HEK293 (cell line): Measurements from ENCODE around the gene MTCL3.

Experiments used
- BCL11A ChIP-seq: fragments of 450-650 bp; formaldehyde crosslinking; IDR thresholded peaks from 2 replicates; pipeline ENCODE4 v1.5.1; 2016; ENCODE audit warnings: low read depth, missing biosample characterization, missing genetic modification characterization
- GFI1B ChIP-seq: fragments of 450-650 bp; formaldehyde crosslinking; IDR thresholded peaks from 2 replicates; pipeline ENCODE4 v1.5.1; 2016; ENCODE audit warnings: missing biosample characterization, missing genetic modification characterization
- PRDM1 ChIP-seq: fragments of 450-650 bp; formaldehyde crosslinking; IDR thresholded peaks from 2 replicates; pipeline ENCODE4; 2016; ENCODE audit warnings: missing biosample characterization, missing genetic modification characterization
- SALL2 ChIP-seq: fragments of 450-650 bp; formaldehyde crosslinking; IDR thresholded peaks from 2 replicates; pipeline ENCODE4 v1.5.0; 2017; ENCODE audit warnings: missing biosample characterization, mild to moderate bottlenecking, missing genetic modification characterization, borderline replicate concordance
- WT1 ChIP-seq: fragments of 450-650 bp; formaldehyde crosslinking; IDR thresholded peaks from 2 replicates; pipeline ENCODE4 v1.5.1; 2016; ENCODE audit warnings: missing biosample characterization, missing genetic modification characterization
- YY1 ChIP-seq: fragments of 450-650 bp; formaldehyde crosslinking; IDR thresholded peaks from 2 replicates; pipeline ENCODE4 v1.5.1; 2018; ENCODE audit warnings: missing biosample characterization, missing genetic modification characterization
- ZBTB48 ChIP-seq: fragments of 450-650 bp; formaldehyde crosslinking; IDR thresholded peaks from 2 replicates; pipeline ENCODE4 v1.5.1; 2016; ENCODE audit warnings: missing biosample characterization, missing genetic modification characterization
- ZBTB8A ChIP-seq: fragments of 450-650 bp; formaldehyde crosslinking; IDR thresholded peaks from 2 replicates; pipeline ENCODE4 v1.5.1; 2016; ENCODE audit warnings: missing biosample characterization, missing genetic modification characterization
- ZFP69B ChIP-seq: fragments of 450-650 bp; formaldehyde crosslinking; IDR thresholded peaks from 2 replicates; pipeline ENCODE4 v1.5.1; 2016; ENCODE audit warnings: missing biosample characterization, missing genetic modification characterization
- ZNF10 ChIP-seq: fragments of 450-650 bp; formaldehyde crosslinking; IDR thresholded peaks from 2 replicates; pipeline ENCODE4 v1.5.1; 2017; ENCODE audit warnings: missing biosample characterization, missing genetic modification characterization
- ZNF23 ChIP-seq: fragments of 450-650 bp; formaldehyde crosslinking; IDR thresholded peaks from 2 replicates; pipeline ENCODE4 v1.5.1; 2016; ENCODE audit warnings: missing biosample characterization, missing genetic modification characterization, borderline replicate concordance
- ZNF266 ChIP-seq: fragments of 450-650 bp; formaldehyde crosslinking; IDR thresholded peaks from 2 replicates; pipeline ENCODE4 v1.5.1; 2016; ENCODE audit warnings: missing biosample characterization, missing genetic modification characterization, low read depth
- ZNF292 ChIP-seq: fragments of 450-650 bp; formaldehyde crosslinking; IDR thresholded peaks from 2 replicates; pipeline ENCODE4 v1.5.1; 2016; ENCODE audit warnings: low read depth, missing biosample characterization, missing genetic modification characterization, borderline replicate concordance
- ZNF433 ChIP-seq: fragments of 450-650 bp; formaldehyde crosslinking; IDR thresholded peaks from 2 replicates; pipeline ENCODE4 v1.5.1; 2016; ENCODE audit warnings: missing biosample characterization, missing genetic modification characterization, low read depth
- ZNF501 ChIP-seq: fragments of 450-650 bp; formaldehyde crosslinking; IDR thresholded peaks from 2 replicates; pipeline ENCODE4 v1.5.1; 2016; ENCODE audit warnings: missing biosample characterization, missing genetic modification characterization
- ZNF510 ChIP-seq: fragments of 450-650 bp; formaldehyde crosslinking; IDR thresholded peaks from 2 replicates; pipeline ENCODE4 v1.5.1; 2018; ENCODE audit warnings: mild to moderate bottlenecking, missing genetic modification characterization, missing biosample characterization; ENCODE audit not compliant: insufficient replicate concordance
- ZNF530 ChIP-seq: fragments of 450-650 bp; formaldehyde crosslinking; IDR thresholded peaks from 2 replicates; pipeline ENCODE4 v1.5.1; 2016; ENCODE audit warnings: low read depth, missing biosample characterization, missing genetic modification characterization
- ZNF76 ChIP-seq: fragments of 450-650 bp; formaldehyde crosslinking; IDR thresholded peaks from 2 replicates; pipeline ENCODE4; 2016; ENCODE audit warnings: low read depth, missing biosample characterization, missing genetic modification characterization, borderline replicate concordance
- ZSCAN23 ChIP-seq: fragments of 450-650 bp; formaldehyde crosslinking; IDR thresholded peaks from 2 replicates; pipeline ENCODE4 v1.5.1; 2016; ENCODE audit warnings: missing biosample characterization, missing genetic modification characterization
- ZXDB ChIP-seq: fragments of 450-650 bp; formaldehyde crosslinking; IDR thresholded peaks from 2 replicates; pipeline ENCODE4 v1.5.1; 2016; ENCODE audit warnings: missing biosample characterization, missing genetic modification characterization
- TF ChIP-seq, protein P1 (sequence below): fragments of 450-650 bp; formaldehyde crosslinking; IDR thresholded peaks from 2 replicates; pipeline ENCODE4 v1.5.1; 2016; ENCODE audit warnings: missing biosample characterization, missing genetic modification characterization
- TF ChIP-seq, protein P2 (sequence below): fragments of 450-650 bp; formaldehyde crosslinking; IDR thresholded peaks from 2 replicates; pipeline ENCODE4 v1.5.1; 2016; ENCODE audit warnings: missing biosample characterization, missing genetic modification characterization, low read depth
- TF ChIP-seq, protein P3 (sequence below): fragments of 450-650 bp; formaldehyde crosslinking; IDR thresholded peaks from 2 replicates; pipeline ENCODE4 v1.5.1; 2016; ENCODE audit warnings: missing biosample characterization, missing genetic modification characterization, low read depth
- TF ChIP-seq, protein P4 (sequence below): fragments of 450-650 bp; formaldehyde crosslinking; IDR thresholded peaks from 2 replicates; pipeline ENCODE4 v1.5.1; 2017; ENCODE audit warnings: missing biosample characterization, missing genetic modification characterization
- TF ChIP-seq, protein P5 (sequence below): fragments of 450-650 bp; IDR thresholded peaks from 2 replicates; pipeline ENCODE4 v1.5.1; 2018; ENCODE audit warnings: missing biosample characterization, missing genetic modification characterization
- TF ChIP-seq, protein P6 (sequence below): fragments of 450-650 bp; formaldehyde crosslinking; IDR thresholded peaks from 2 replicates; pipeline ENCODE4 v1.5.1; 2017; ENCODE audit warnings: missing biosample characterization, missing genetic modification characterization
- TF ChIP-seq, protein P7 (sequence below): fragments of 450-650 bp; IDR thresholded peaks from 2 replicates; pipeline ENCODE4 v1.5.1; 2018; ENCODE audit warnings: missing biosample characterization, mild to moderate bottlenecking, missing genetic modification characterization

MTCL3 gene

DNA sequence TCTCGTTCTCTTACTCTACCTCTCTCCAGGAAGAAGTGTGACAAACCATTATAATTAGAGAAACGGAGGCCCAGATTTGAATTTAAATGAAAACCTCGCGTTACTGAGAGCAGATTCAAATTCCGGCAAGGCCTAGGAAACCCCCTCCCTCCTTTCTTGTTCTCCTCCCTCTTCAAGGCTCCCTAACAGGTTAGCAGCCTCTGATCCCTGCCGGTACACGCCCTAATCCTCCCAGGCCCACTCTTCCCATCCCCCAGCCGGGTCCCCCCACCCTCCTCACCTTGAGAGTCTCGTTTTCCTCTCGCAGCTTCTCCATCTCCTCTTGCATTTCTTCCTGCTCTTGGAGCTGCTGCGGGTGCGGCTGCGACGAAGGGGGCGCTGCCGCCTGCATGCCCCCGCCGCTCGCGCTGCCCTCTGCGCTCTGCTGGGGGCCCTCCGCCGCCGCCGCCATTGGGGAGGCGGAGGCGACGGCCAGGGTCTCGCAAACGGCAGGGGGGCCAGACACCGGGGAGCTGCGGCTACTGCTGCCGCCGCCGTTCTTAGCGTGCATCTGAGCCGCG, 3.8 kb downstream of the MTCL3 start (continued):
- 0 out of 2 replicates have a peak, but pooled peaks have one; percentile 13 for TF ChIP-seq WT1
- TF ChIP-seq ZFP69B (tag by site-specific recombination), result no peak
- TF ChIP-seq ZNF10 (tag by site-specific recombination), result no peak
- no peak for TF ChIP-seq ZNF501
- peak; percentile 47; the same call in 1 of the 2 replicates for TF ChIP-seq ZBTB48 (tag by site-specific recombination)
- no peak for TF ChIP-seq ZNF433 (tag by site-specific recombination)
- TF ChIP-seq ZBTB8A (tag by site-specific recombination), result peak; percentile 65
- no peak for TF ChIP-seq ZNF530 (tag by site-specific recombination)
- no peak for TF ChIP-seq SALL2 (tag by site-specific recombination)
- TF ChIP-seq ZSCAN23, result no peak
- no peak for TF ChIP-seq ZXDB
- TF ChIP-seq ZNF510 (tag by site-specific recombination), result no peak
- TF ChIP-seq, protein P1, sequence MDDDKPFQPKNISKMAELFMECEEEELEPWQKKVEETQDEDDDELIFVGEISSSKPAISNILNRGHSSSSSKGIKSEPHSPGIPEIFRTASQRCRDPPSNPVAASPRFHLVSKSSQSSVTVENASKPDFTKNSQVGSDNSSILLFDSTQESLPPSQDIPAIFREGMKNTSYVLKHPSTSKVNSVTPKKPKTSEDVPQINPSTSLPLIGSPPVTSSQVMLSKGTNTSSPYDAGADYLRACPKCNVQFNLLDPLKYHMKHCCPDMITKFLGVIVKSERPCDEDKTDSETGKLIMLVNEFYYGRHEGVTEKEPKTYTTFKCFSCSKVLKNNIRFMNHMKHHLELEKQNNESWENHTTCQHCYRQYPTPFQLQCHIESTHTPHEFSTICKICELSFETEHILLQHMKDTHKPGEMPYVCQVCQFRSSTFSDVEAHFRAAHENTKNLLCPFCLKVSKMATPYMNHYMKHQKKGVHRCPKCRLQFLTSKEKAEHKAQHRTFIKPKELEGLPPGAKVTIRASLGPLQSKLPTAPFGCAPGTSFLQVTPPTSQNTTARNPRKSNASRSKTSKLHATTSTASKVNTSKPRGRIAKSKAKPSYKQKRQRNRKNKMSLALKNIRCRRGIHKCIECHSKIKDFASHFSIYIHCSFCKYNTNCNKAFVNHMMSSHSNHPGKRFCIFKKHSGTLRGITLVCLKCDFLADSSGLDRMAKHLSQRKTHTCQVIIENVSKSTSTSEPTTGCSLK, result no peak
- TF ChIP-seq, protein P2, sequence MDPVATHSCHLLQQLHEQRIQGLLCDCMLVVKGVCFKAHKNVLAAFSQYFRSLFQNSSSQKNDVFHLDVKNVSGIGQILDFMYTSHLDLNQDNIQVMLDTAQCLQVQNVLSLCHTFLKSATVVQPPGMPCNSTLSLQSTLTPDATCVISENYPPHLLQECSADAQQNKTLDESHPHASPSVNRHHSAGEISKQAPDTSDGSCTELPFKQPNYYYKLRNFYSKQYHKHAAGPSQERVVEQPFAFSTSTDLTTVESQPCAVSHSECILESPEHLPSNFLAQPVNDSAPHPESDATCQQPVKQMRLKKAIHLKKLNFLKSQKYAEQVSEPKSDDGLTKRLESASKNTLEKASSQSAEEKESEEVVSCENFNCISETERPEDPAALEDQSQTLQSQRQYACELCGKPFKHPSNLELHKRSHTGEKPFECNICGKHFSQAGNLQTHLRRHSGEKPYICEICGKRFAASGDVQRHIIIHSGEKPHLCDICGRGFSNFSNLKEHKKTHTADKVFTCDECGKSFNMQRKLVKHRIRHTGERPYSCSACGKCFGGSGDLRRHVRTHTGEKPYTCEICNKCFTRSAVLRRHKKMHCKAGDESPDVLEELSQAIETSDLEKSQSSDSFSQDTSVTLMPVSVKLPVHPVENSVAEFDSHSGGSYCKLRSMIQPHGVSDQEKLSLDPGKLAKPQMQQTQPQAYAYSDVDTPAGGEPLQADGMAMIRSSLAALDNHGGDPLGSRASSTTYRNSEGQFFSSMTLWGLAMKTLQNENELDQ (tag by site-specific recombination), result no peak
- TF ChIP-seq, protein P3, sequence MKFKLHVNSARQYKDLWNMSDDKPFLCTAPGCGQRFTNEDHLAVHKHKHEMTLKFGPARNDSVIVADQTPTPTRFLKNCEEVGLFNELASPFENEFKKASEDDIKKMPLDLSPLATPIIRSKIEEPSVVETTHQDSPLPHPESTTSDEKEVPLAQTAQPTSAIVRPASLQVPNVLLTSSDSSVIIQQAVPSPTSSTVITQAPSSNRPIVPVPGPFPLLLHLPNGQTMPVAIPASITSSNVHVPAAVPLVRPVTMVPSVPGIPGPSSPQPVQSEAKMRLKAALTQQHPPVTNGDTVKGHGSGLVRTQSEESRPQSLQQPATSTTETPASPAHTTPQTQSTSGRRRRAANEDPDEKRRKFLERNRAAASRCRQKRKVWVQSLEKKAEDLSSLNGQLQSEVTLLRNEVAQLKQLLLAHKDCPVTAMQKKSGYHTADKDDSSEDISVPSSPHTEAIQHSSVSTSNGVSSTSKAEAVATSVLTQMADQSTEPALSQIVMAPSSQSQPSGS (tag by site-specific recombination), result no peak
- TF ChIP-seq, protein P4, sequence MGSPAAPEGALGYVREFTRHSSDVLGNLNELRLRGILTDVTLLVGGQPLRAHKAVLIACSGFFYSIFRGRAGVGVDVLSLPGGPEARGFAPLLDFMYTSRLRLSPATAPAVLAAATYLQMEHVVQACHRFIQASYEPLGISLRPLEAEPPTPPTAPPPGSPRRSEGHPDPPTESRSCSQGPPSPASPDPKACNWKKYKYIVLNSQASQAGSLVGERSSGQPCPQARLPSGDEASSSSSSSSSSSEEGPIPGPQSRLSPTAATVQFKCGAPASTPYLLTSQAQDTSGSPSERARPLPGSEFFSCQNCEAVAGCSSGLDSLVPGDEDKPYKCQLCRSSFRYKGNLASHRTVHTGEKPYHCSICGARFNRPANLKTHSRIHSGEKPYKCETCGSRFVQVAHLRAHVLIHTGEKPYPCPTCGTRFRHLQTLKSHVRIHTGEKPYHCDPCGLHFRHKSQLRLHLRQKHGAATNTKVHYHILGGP (tag by site-specific recombination), result no peak
- TF ChIP-seq, protein P5, sequence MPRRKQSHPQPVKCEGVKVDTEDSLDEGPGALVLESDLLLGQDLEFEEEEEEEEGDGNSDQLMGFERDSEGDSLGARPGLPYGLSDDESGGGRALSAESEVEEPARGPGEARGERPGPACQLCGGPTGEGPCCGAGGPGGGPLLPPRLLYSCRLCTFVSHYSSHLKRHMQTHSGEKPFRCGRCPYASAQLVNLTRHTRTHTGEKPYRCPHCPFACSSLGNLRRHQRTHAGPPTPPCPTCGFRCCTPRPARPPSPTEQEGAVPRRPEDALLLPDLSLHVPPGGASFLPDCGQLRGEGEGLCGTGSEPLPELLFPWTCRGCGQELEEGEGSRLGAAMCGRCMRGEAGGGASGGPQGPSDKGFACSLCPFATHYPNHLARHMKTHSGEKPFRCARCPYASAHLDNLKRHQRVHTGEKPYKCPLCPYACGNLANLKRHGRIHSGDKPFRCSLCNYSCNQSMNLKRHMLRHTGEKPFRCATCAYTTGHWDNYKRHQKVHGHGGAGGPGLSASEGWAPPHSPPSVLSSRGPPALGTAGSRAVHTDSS (tag by site-specific recombination), result no peak
- no peak for TF ChIP-seq ZNF266
- TF ChIP-seq BCL11A, result no peak
- TF ChIP-seq, protein P6, sequence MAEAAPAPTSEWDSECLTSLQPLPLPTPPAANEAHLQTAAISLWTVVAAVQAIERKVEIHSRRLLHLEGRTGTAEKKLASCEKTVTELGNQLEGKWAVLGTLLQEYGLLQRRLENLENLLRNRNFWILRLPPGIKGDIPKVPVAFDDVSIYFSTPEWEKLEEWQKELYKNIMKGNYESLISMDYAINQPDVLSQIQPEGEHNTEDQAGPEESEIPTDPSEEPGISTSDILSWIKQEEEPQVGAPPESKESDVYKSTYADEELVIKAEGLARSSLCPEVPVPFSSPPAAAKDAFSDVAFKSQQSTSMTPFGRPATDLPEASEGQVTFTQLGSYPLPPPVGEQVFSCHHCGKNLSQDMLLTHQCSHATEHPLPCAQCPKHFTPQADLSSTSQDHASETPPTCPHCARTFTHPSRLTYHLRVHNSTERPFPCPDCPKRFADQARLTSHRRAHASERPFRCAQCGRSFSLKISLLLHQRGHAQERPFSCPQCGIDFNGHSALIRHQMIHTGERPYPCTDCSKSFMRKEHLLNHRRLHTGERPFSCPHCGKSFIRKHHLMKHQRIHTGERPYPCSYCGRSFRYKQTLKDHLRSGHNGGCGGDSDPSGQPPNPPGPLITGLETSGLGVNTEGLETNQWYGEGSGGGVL (tag by site-specific recombination), result no peak
- TF ChIP-seq ZNF292 (tag by site-specific recombination), result no peak
- no peak for TF ChIP-seq GFI1B (tag by site-specific recombination)
- TF ChIP-seq, protein P7, sequence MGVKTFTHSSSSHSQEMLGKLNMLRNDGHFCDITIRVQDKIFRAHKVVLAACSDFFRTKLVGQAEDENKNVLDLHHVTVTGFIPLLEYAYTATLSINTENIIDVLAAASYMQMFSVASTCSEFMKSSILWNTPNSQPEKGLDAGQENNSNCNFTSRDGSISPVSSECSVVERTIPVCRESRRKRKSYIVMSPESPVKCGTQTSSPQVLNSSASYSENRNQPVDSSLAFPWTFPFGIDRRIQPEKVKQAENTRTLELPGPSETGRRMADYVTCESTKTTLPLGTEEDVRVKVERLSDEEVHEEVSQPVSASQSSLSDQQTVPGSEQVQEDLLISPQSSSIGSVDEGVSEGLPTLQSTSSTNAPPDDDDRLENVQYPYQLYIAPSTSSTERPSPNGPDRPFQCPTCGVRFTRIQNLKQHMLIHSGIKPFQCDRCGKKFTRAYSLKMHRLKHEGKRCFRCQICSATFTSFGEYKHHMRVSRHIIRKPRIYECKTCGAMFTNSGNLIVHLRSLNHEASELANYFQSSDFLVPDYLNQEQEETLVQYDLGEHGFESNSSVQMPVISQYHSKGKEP (tag by site-specific recombination), result peak; percentile 97
- peak; percentile 66 for TF ChIP-seq YY1 (tag by site-specific recombination)
- TF ChIP-seq ZNF76 (tag by site-specific recombination), result no peak
- TF ChIP-seq PRDM1, result no peak
- no peak for TF ChIP-seq ZNF23 (tag by site-specific recombination)
